Liver (tissue), 9 donors: ENCODE data around the gene TXN2. TPM values are rescaled to one million over a fixed set of nuclear protein-coding genes. Genes with fewer than 3 reads are reported as not detected.

Experiments
- DNase-seq: peaks from one replicate; pipeline ENCODE4 v3.0.0-alpha.2; 2017; ENCODE audit warnings: low spot score
- H3K27ac ChIP-seq, 2 donors: one replicate each; pipeline ENCODE4 v1.7.0; 2013; ENCODE audit warnings: inconsistent platforms in 2 of 2, low read length in 2 of 2, control low read depth in 1 of 2, low read depth in 1 of 2, mild to moderate bottlenecking in 1 of 2
- H3K27me3 ChIP-seq, 4 donors: one replicate each; pipeline versions ENCODE4 v1.6.1 to v1.7.0; 2013; ENCODE audit warnings: low read length in 3 of 4, inconsistent platforms in 1 of 4, mild to moderate bottlenecking in 1 of 4, moderate library complexity in 1 of 4; ENCODE audit not compliant: control insufficient read depth in 4 of 4, insufficient read depth in 4 of 4
- H3K36me3 ChIP-seq, 4 donors: one replicate each; pipeline versions ENCODE4 v1.6.1 to v1.7.0; 2013; ENCODE audit warnings: low read length in 3 of 4, mild to moderate bottlenecking in 3 of 4, low read depth in 1 of 4, moderate library complexity in 1 of 4; ENCODE audit not compliant: control insufficient read depth in 4 of 4, insufficient read depth in 3 of 4
- H3K4me1 ChIP-seq, 4 donors: one replicate each; pipeline versions ENCODE4 v1.6.1 to v1.7.0; 2013; ENCODE audit warnings: low read length in 3 of 4, mild to moderate bottlenecking in 3 of 4, moderate library complexity in 1 of 4; ENCODE audit not compliant: control insufficient read depth in 4 of 4, insufficient read depth in 4 of 4
- H3K4me3 ChIP-seq, 3 donors: one replicate each; pipeline versions ENCODE4 v1.6.1 to v1.7.0; 2013; ENCODE audit warnings: low read length in 3 of 3, control low read depth in 1 of 3, low read depth in 1 of 3, mild to moderate bottlenecking in 1 of 3
- H3K9ac ChIP-seq, 2 donors: one replicate each; pipeline ENCODE4 v1.7.0; 2013; ENCODE audit warnings: low read length in 2 of 2, mild to moderate bottlenecking in 2 of 2, moderate library complexity in 2 of 2, control low read depth in 1 of 2, low read depth in 1 of 2
- H3K9me3 ChIP-seq, 4 donors: one replicate each; pipeline versions ENCODE4 v1.6.1 to v1.7.0; 2013; ENCODE audit warnings: low read length in 3 of 4; ENCODE audit not compliant: control insufficient read depth in 4 of 4
- CTCF ChIP-seq: fragments of 150-350 bp; IDR thresholded peaks from 2 replicates; pipeline ENCODE4 v1.5.1; 2017; ENCODE audit warnings: improper control_type of control experiment, low read depth, low read length; ENCODE audit not compliant: missing input control
- EGR1 ChIP-seq, 2 donors: IDR thresholded peaks; 2 replicates each; pipeline ENCODE4 v1.6.1; 2016 to 2018; ENCODE audit warnings: antibody characterized with exemption in 2 of 2, low read depth in 2 of 2
- FOXA1 ChIP-seq: IDR thresholded peaks from 2 replicates; pipeline ENCODE4 v1.6.1; 2016; ENCODE audit warnings: antibody characterized with exemption
- HNF4G ChIP-seq: IDR thresholded peaks from 2 replicates; pipeline ENCODE4 v1.6.1; 2016; ENCODE audit warnings: antibody characterized with exemption
- JUND ChIP-seq, 2 donors: IDR thresholded peaks; 2 replicates each; pipeline ENCODE4 v1.6.1; 2016; ENCODE audit warnings: antibody characterized with exemption in 2 of 2
- MAX ChIP-seq: IDR thresholded peaks from 2 replicates; pipeline ENCODE4 v1.6.1; 2016; ENCODE audit warnings: antibody characterized with exemption
- NR2F2 ChIP-seq: IDR thresholded peaks from 2 replicates; pipeline ENCODE4 v1.6.1; 2016; ENCODE audit warnings: antibody characterized with exemption
- RAD21 ChIP-seq, 2 donors: IDR thresholded peaks; 2 replicates each; pipeline ENCODE4 v1.6.1; 2016; ENCODE audit warnings: antibody characterized with exemption in 2 of 2, mild to moderate bottlenecking in 2 of 2
- TAF1 ChIP-seq: conservative IDR thresholded peaks from 2 replicates; pipeline ENCODE4 v1.6.1; 2016; ENCODE audit warnings: antibody characterized with exemption, mild to moderate bottlenecking
- YY1 ChIP-seq: IDR thresholded peaks from 2 replicates; pipeline ENCODE4 v1.6.1; 2016; ENCODE audit warnings: antibody characterized with exemption, mild to moderate bottlenecking
- WGBS: extraction: QIAGEN DNeasy Blood & Tissue Kit; methylation state at CpG from one replicate; pipeline ENCODE4 v1.1.7; 2013; 5-methylcytosine and 5-hydroxymethylcytosine counted together
- polyA plus RNA-seq, 2 donors: library from polyadenylated mRNA; stranded (reverse) in 1 of 2; unstranded in 1 of 2; fragments of 200-250 nt in 1 of 2; fragments of >200 nt in 1 of 2; fragmentation: Nextera tagmentation in 1 of 2; extraction: Ambion mirVana in 1 of 2; gene quantifications; one replicate each; pipeline versions ENCODE4 v1.2.1 to v1.2.3, GENCODE V29; 2013 to 2015
- total RNA-seq, 2 donors: library from RNA; depleted of rRNA; stranded (reverse); fragments of >200 nt; gene quantifications; one replicate each; pipeline ENCODE4 v1.2.3, GENCODE V29; 2014
- TF ChIP-seq, protein P1 (sequence below): IDR thresholded peaks from 2 replicates; pipeline ENCODE4 v1.6.1; 2016; ENCODE audit warnings: antibody characterized with exemption, mild to moderate bottlenecking
- TF ChIP-seq, protein P2 (sequence below): IDR thresholded peaks from 2 replicates; pipeline ENCODE4 v1.6.1; 2016; ENCODE audit warnings: antibody characterized with exemption
- TF ChIP-seq, protein P3 (sequence below): IDR thresholded peaks from 2 replicates; pipeline ENCODE4 v1.6.1; 2016; ENCODE audit warnings: antibody characterized with exemption
- donor health status: healthy.
- donor health status: healthy.
- donor health status: healthy.
- donor health status: healthy.
- donor health status: healthy.

Gene TXN2
- total and polyA plus RNA-seq, 4 donors = 27.5 to 154 (median 73.4) TPM

DNA sequence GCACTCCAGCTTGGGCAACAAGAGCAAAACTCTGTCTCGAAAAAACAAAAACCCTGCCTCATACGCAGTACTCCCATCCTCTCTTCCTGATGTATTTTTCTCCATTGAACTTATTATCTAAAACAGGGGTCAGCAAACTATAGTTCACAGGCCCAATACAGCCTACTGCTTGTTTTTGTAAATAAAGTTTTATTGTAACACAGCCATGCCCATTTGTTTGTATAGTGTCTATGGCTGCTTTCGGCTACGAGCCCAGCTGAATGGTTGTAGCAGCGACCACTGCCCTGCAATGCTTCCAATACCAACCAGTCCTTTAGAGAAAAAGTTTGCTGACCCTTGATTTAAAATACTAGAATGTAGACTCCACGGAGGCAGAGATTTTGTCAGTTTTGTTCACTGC, 6.1 kb downstream of the TXN2 start:
- H3K4me1 ChIP-seq = peaks cover 0 to 18% (median 12%) of the 10 kb centered on the region in 4 donors
- no peak overlapping the region for H3K27ac ChIP-seq

DNA sequence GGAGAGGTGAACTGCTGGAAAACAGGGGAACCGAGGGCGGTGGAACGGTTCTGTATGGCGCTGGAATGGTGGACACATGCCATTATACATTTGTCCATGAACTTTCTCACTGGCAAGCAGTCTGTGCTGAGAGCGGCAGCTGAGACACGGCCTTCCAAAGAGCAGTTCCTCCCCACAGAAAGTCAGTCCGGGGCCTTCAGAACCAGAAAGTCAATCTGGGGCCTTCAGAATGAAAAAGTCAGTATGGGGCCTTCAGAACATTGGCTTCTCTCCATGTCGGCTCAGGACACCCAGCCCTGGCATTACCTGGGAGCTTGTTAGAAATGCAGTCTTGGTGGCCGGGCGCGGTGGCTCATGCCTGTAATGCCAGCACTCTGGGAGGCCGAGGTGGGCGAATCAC, 8.8 kb downstream of the TXN2 start:
- WGBS = 87% methylated on average over 13 of the region's 13 CpGs

More for the DNA sequence above, 6.1 kb downstream of the TXN2 start:
- Histone ChIP-seq H3K36me3 (peaks cover 7 to 48% (median 29%) of the 10 kb centered on the region in 4 donors), H3K4me3 (no peak overlapping the region), H3K9me3 (no peaks in the 10 kb centered on the region), H3K9ac (no peak overlapping the region), H3K27me3 (no peaks in the 10 kb centered on the region)
- TF ChIP-seq TAF1 = no peak
- TF ChIP-seq FOXA1 = no peak
- TF ChIP-seq, protein P1, sequence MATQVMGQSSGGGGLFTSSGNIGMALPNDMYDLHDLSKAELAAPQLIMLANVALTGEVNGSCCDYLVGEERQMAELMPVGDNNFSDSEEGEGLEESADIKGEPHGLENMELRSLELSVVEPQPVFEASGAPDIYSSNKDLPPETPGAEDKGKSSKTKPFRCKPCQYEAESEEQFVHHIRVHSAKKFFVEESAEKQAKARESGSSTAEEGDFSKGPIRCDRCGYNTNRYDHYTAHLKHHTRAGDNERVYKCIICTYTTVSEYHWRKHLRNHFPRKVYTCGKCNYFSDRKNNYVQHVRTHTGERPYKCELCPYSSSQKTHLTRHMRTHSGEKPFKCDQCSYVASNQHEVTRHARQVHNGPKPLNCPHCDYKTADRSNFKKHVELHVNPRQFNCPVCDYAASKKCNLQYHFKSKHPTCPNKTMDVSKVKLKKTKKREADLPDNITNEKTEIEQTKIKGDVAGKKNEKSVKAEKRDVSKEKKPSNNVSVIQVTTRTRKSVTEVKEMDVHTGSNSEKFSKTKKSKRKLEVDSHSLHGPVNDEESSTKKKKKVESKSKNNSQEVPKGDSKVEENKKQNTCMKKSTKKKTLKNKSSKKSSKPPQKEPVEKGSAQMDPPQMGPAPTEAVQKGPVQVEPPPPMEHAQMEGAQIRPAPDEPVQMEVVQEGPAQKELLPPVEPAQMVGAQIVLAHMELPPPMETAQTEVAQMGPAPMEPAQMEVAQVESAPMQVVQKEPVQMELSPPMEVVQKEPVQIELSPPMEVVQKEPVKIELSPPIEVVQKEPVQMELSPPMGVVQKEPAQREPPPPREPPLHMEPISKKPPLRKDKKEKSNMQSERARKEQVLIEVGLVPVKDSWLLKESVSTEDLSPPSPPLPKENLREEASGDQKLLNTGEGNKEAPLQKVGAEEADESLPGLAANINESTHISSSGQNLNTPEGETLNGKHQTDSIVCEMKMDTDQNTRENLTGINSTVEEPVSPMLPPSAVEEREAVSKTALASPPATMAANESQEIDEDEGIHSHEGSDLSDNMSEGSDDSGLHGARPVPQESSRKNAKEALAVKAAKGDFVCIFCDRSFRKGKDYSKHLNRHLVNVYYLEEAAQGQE = no peak
- TF ChIP-seq JUND (IDR thresholded peaks at IDR 0.05) = no peak
- no peak for TF ChIP-seq HNF4G
- no peak for TF ChIP-seq YY1
- TF ChIP-seq, protein P2, sequence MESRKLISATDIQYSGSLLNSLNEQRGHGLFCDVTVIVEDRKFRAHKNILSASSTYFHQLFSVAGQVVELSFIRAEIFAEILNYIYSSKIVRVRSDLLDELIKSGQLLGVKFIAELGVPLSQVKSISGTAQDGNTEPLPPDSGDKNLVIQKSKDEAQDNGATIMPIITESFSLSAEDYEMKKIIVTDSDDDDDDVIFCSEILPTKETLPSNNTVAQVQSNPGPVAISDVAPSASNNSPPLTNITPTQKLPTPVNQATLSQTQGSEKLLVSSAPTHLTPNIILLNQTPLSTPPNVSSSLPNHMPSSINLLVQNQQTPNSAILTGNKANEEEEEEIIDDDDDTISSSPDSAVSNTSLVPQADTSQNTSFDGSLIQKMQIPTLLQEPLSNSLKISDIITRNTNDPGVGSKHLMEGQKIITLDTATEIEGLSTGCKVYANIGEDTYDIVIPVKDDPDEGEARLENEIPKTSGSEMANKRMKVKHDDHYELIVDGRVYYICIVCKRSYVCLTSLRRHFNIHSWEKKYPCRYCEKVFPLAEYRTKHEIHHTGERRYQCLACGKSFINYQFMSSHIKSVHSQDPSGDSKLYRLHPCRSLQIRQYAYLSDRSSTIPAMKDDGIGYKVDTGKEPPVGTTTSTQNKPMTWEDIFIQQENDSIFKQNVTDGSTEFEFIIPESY = no peak
- no peak for DNase-seq
- 98% methylated on average over 6 of the region's 6 CpGs for WGBS

More for the DNA sequence above, 8.8 kb downstream of the TXN2 start:
- no peak overlapping the region for H3K27ac ChIP-seq
- H3K36me3 ChIP-seq = peaks cover 6 to 43% (median 26%) of the 10 kb centered on the region in 4 donors
- H3K27me3 ChIP-seq = no peaks in the 10 kb centered on the region
- peaks cover 0 to 8% (median 5%) of the 10 kb centered on the region in 4 donors for H3K4me1 ChIP-seq
- H3K9ac ChIP-seq = no peak overlapping the region
- no peak for DNase-seq
- H3K9me3 ChIP-seq = no peaks in the 10 kb centered on the region
- TF ChIP-seq, protein P2 = no peak
- TF ChIP-seq HNF4G (no peak), MAX (no peak), NR2F2 (no peak), RAD21 (IDR thresholded peaks at IDR 0.05) (no peak), CTCF (no peak), EGR1 (IDR thresholded peaks at IDR 0.05; ENCODE audit: low read depth in 2 of 2) (no peak)
- TF ChIP-seq, protein P1 = no peak
- TF ChIP-seq, protein P3, sequence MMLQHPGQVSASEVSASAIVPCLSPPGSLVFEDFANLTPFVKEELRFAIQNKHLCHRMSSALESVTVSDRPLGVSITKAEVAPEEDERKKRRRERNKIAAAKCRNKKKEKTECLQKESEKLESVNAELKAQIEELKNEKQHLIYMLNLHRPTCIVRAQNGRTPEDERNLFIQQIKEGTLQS = no peak
- H3K4me3 ChIP-seq = no peak overlapping the region
